ENCODE results near the gene FHIP1A. TPM values are rescaled to one million over a fixed set of nuclear protein-coding genes. Genes with fewer than 3 reads are reported as not detected.

The FHIP1A gene
- total RNA-seq, 1 experiment from 2014 or later, result 24.9 TPM

DNA sequence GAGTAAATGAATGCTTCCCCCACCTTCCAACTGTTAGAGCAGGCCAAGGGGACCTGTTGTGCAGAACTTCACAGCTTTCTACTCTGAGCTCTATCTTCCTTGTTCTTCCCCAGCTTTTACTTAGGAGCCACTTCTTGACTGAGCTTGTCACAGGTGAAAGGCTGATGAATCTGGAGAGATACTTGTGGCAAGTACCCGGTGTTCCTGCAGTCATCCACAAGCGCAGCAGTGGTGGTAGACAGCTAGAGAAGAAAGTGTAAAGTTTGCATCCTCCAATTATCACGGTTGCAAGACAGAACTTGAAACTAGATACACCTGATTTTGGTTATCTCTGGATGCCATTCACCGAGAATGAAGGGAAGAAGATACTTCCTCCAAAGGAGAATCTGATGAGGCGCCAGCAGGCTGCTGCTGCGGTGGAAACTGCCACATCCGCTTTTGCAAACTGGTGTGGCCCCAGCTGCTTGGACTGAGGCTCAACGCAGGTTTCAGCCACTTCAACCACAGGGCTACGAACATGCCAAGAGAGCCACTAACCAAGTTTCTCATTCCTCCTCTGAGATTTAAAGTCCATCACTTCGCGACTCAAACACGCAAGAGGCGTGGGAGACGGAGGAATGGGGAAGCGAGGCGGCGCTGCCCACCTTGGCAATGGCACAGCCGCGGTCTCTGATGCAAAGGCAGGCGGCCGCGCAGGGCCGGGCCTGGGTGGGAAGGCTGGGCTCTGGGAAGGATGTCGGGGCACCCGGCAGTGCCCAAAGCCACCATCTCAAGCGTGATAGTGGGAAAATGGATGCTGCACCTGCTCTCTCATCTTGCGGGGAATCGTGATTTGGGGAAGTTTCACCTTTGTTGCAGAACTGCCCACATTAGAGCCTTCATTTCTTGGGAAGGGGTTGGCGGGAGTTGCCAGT lies 1.3 kb upstream of the FHIP1A start:
- WGBS (ENCODE audit: extremely low coverage, insufficient read length, low lambda C conversion rate), result no CpG with 5 or more reads among the region's 29 CpGs
- Mint-ChIP-seq H3K27me3 (ENCODE audit: low read depth) (peaks cover 8% of the 10 kb centered on the region), H3K9me3 (no peaks in the 10 kb centered on the region), H3K4me3 (peak overlapping the region; percentile 88 to 89), H3K36me3 (ENCODE audit: insufficient read depth in 1 of 3, low read depth in 3 of 3) (peaks cover 0 to 3% (median 0%) of the 10 kb centered on the region in 3 experiments; a peak in 2 of 7 replicates), H3K27ac (peak overlapping the region; percentile 96 to 99 (median 99)), H3K4me1 (peaks cover 27 to 29% of the 10 kb centered on the region in 2 experiments)
- Histone ChIP-seq H2AFZ (ENCODE audit: low read length) (no peak overlapping the region), H3K9ac (ENCODE audit: extremely low read depth, insufficient read length, low read length) (peak overlapping the region; percentile 52), H3K4ac (ENCODE audit: low read depth, low read length) (no peak overlapping the region), H2BK5ac (ENCODE audit: insufficient read length, low read length) (no peak overlapping the region), H3K23me2 (ENCODE audit: insufficient read length, low read depth, low read length, poor library complexity, severe bottlenecking) (peaks cover 25% of the 10 kb centered on the region), H2BK12ac (ENCODE audit: insufficient read length, low read depth, low read length) (no peak overlapping the region), H3K4me2 (ENCODE audit: insufficient read depth, insufficient read length, low read length) (peak overlapping the region; percentile 72), H3K27ac (ENCODE audit: insufficient read length, low read depth, low read length) (peak overlapping the region; percentile 18), H3K14ac (ENCODE audit: insufficient read depth, low read length) (no peak overlapping the region; the same call in 1 of the 2 replicates), H4K8ac (replicated peaks; ENCODE audit: insufficient read length, low read depth, low read length) (no peak overlapping the region), H4K91ac (ENCODE audit: insufficient read length, low read depth, low read length) (no peak overlapping the region), H3K56ac (ENCODE audit: insufficient read length, low read depth, low read length) (no peak overlapping the region), H3K4me1 (ENCODE audit: insufficient read depth, low read length) (no peaks in the 10 kb centered on the region; the same call in 1 of the 2 replicates), H3K18ac (ENCODE audit: insufficient read length, low read depth, low read length) (peak overlapping the region; percentile 50), H2AK5ac (ENCODE audit: insufficient read length, low read length) (no peak overlapping the region), H3K9me3 (ENCODE audit: control insufficient read depth, low read depth, low read length) (no peaks in the 10 kb centered on the region), H2BK20ac (ENCODE audit: low read depth, low read length, poor library complexity, severe bottlenecking) (no peak overlapping the region), H4K20me1 (ENCODE audit: control insufficient read depth, insufficient read depth, insufficient read length) (no peaks in the 10 kb centered on the region), H2BK15ac (ENCODE audit: low read depth, low read length) (no peak overlapping the region), H2BK120ac (ENCODE audit: low read depth, low read length, poor library complexity, severe bottlenecking) (no peak overlapping the region), H3K23ac (ENCODE audit: insufficient read length, low read depth, low read length) (peak overlapping the region; percentile 5), H3K79me1 (ENCODE audit: insufficient read depth, low read depth, low read length, poor library complexity, severe bottlenecking) (no peaks in the 10 kb centered on the region), H3K27me3 (ENCODE audit: insufficient read depth, low read length) (no peaks in the 10 kb centered on the region), H3T11ph (ENCODE audit: low read length) (no peak overlapping the region), H4K5ac (ENCODE audit: insufficient read length, low read depth, low read length) (no peak overlapping the region), H3K79me2 (ENCODE audit: insufficient read depth, low read length) (peaks cover 8% of the 10 kb centered on the region; the same call in 1 of the 2 replicates)
- no peak for TF ChIP-seq CTCF (conservative IDR thresholded peaks at IDR 0.05)
- DNase-seq, result peak; percentile 53

Data from H9 (cell line).